ENCODE measurements around the gene SCN3A.

Gene SCN3A

DNA sequence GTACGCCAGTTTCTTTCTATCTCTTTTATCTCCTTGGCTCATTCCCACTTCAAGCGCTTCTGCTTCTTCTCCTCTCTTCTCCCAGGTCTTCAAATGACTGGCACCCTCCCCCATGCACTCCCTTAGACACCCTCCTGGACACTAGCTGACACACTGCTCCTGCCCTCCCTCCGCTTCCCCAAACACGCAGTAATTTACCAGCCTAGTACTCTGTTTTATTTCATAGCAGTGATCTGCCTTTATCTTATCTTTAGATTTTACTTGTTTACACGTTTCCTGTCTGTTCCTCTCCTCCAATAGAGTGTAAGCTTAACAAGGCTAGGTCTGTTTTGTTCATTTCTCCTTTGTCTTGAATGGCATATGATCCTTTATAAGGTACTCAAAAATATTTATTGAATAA, 93.9 kb downstream of the SCN3A start:
- no peak for DNase-seq

DNA sequence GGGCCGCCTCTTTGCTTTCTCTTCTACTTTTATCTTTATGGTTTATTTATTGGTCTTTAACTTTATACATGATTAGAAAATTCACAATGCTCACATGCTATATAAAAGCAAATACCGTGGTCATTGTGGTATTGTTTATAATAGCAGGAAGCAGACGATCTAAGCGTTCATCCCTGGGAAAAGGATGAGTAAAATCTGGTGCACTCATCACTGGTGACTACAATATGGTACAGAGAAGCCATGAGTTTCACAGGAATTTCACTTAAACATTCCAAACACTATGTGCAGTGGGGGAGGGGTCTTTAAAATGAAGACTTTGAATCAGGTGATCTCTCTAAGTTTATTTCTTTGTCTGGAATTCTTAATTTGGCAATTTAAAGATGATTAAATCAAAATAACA, 97.9 kb downstream of the SCN3A start:
- DNase-seq = no peak

DNA sequence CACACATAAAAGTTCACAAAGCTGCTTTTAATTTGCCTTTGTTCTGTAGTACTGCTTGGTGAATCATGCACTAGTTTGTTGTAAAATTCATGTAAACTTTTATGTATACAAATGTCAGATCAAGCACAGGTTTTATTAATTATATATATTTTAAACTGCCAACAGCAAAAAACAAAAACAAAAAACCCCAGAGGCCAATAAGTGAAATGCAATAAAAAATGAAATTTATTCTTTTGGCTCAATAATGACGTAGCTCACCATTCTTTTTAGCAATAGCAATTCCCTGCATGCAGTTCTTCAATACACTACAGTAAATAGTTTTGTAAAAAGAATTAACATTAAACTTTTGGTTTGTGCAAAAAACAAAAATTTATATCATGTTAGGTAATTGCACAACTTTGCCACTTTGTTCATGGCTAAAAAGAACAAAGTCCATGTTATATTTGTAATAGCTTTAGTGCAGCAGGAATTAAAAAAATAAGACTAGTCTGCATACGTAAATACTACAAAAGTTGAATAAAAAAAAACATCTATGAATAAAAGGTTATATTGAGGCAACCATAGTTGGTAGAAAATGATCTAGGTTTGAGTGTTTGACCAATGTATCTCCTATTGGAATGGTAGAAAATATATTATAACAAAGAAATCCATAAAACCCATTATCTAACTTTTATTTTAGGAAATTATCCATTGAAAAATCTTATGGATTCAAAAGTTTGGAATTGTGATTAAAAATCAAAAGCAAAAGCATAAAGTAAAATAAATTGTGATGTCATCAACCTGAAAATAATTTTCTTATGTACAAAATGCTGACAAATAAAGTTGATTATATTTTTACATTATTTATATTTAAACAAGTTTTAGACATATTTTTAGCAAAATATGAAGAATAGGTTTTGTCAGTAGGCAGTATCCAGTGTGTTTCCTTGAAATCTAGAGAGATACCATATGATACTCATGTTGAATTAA, 115.6 kb downstream of the SCN3A start:
- no peak for DNase-seq

DNA sequence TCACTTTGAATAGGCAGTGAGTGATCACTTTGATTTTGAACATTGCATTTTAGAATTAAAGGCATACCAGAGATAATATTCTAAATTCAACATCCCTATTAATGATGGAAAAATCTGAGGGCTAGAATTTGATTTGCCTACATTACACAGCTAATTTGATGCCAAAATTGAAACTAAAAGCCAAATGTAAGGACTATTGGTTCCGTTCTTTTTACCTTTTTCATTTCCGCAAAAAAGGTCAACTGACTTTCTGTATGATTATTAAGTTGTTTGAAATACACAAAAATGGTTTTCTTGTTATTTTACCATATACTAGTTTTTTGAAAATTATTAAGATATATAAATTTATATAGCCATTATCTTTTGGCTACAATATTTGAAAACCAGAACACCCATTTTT, 117.5 kb downstream of the SCN3A start:
- no peak for DNase-seq

DNA sequence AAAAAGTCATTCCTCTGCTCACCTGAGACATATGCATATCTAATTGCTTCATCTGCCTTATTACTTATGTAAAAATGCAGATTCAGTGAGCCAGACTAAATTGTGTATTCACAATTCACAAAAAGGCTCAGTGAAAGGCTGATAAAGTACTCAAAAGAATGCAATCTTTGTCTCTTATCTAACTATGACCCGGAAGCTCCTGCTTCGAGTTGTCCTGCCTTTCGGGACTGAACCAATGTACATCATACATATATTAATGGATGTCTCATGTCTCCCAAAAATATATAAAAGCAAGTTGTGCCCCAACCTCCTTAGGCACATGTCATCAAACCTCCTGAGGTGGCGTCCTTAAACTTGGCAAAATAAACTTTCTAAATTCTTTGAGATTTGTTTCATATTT, 120.5 kb downstream of the SCN3A start:
- no peak for DNase-seq

DNA sequence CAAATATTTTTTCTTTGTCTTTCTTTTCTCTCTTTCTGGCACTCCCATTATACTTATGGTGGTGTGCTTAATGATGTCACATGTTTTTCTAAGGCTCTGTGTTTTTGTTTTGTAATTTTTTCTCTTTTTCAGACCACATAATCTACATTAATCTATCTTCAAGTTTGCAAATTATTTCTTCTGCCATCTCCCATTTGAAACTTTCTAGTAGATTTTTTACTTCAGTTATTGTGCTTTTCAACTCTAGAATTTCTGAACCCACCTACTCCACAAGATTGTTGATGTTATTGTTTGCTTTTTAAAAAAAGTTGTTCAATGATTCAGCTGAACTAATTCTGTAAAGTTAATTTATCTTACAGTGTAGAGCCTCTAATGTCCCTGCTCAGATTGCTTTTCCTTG, 121.4 kb downstream of the SCN3A start:
- DNase-seq = no peak

DNA sequence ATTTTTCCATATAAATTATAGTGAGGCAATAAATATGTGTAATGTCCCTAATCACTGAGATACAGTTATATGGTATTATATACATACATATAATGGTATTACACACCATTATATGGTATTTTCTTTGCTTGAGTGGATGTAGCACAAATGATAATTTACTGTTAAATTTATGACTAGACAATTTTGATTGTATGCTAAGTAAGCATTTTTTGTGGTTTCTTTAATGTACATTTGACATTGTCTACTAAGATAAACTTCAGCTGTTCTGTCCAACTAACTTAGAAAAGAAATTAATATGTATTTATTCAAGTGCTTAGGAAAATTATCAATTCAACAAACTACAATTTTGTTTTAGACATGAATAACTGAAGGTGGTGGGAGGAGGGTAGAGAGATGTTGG, 122.6 kb downstream of the SCN3A start:
- no peak for DNase-seq

DNA sequence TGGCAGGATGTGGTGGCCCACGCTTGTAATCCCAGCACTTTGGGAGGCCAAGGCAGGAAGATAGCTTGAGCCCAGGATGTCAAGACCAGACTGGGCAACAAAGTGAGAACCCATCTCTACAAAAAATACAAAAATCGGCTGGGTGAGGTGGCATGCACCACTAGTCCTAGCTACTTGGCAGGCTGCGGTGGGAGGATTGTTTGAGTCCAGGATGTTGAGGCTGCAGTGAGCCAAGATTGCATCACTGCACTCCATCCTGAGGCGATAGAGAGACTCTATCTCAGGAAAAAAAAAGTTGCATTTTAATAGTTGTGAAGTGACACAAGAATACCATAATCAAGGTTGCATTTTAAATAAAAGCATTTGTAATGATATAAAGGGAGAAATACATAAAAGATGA, 124.4 kb downstream of the SCN3A start:
- no peak for DNase-seq

DNA sequence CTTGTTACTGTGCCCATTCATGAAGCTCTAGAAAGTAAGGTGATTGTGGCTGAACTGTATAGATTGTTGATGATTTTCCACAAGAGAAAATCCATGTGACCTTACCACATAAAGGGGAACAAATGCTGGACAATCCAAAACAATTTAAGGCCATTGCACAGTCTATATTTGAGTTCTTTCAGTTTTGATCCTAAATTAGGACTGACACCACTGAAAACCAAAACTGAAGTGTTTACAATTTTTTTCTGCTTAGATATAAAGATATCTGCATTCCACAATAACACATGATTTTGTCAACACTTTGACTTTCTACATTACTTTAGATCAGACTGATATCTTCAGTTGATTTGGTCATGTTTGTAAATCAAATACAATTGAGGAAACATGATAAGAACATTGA, 124.9 kb downstream of the SCN3A start:
- no peak for DNase-seq

DNA sequence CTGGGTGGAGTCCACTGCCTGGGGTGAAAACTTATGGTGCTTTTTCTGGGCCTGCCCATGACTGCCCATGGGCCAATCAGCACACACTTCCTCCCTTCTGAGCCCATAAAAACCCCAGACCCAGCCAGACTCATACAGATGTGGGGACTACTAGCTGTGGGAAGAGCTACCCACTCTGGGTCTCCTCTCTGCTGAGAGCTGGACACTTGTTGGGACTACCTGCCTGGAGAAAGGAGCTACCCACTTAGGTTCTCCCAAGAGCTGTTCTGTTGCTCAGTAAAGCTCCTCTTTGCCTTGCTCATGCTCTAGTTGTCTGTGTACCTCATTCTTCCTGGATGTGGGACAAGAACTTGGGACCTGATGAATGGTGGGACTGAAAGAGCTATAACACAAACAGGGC, 129.0 kb downstream of the SCN3A start:
- no peak for DNase-seq

DNA sequence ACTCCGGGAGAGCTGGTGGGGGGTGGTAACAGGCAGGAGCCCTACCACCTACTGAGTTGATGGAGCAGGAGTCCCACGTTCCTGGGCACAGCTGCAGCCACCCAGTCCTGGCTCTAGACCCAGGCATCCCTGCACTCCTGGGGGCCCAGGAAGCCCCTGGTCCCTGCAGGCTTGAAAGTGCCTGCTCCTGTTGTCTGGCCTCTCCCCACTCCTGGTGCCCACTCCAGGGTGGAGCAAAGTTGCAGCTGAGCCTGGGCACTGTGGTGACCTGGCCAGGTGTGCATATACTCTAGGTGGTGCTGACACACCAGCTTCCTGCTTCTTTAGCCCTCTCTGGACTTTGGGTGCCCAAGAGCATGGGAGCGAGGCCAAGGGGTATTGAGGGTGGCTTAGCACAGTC, 129.5 kb downstream of the SCN3A start:
- DNase-seq = no peak

DNA sequence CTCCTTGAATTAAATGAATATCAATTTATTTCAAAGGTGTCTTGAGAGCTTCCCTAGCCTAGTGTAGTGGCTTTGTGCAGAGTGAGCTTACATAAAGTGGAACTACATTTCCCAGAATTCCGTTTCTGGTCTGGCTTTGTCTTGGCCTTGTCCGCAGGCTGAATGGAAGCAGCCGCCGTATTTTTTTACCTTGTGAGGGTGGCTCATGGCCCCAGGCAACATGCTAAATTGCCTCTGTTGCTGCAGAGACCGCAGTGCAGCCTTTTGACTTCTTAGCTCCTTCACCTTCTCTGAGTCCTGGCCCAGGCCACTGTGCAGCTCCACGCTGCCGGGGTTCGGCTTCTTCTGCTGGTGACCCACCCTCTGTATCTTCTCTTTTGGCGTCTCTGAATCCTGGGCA, 133.8 kb downstream of the SCN3A start:
- DNase-seq = no peak

DNA sequence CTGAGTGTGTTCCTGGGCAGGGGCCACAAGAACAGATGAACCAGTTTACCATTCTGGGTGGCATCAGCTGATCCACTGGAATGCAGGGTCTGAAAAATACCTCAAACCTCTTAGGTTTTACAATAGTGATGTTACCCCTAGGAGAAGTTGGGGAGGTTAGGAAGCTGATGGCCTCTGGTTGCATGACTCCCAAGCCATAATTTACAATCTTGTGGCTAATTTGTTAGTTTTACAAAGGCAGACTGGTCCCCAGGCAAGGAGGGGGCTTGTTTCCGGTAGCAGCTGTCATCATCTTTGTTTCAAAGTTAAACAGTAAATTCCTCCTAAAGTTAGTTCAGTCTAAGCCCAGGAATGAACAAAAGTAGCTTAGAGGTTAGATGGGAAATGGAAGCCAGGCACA, 134.7 kb downstream of the SCN3A start:
- no peak for DNase-seq

DNA sequence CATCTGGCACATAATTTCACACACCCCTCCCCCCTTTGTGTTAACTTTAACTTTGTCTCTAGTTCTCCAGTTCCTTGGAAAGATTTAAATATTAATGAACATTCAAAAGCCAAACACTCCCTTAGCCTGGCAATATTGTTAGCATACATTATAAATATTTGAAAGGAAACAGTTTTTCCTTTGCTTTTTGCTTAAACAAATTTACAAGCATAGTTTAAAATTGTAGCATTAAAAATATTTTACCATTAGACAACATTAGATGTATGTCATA, 135.4 kb downstream of the SCN3A start:
- DNase-seq = no peak

DNA sequence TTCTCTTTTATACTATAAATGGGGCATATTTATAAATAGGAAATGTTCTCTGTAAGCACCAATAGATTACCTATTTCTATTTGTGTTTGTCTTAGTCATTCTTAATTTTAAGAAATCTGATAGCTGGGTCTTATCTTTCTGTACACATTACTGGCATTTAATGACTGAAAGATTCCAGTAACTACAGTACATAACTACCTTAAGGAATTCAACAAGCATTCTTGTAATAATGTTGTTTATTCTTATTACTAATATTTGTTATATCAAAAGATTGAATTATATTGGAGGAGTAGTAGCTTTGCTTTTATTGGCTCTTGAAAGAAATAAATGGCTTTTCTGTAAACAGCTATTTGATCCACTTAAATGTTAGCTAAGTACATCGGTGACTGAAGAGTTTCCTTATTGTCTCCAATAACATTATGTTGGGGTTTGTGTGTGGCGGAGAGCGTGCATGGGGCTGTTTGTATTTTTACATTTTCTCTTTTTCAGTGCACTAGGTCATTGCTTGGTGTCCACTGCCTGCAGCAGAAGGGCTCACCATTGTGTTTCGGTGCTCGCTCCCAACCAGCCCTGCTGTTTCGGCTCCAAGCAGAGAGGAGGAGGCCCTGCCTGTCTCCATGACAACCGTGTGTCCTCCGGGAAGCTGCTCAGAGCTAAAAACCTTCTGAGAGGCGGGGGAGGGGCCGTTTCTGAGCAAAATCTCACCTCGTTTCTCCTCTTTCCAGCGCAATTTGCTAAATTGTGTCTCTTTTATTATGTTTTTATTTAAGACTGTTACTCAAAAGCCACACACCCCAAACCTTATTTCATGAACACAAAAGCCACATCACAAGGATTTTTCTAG, 136.0 kb downstream of the SCN3A start:
- DNase-seq = peak; percentile 69

DNA sequence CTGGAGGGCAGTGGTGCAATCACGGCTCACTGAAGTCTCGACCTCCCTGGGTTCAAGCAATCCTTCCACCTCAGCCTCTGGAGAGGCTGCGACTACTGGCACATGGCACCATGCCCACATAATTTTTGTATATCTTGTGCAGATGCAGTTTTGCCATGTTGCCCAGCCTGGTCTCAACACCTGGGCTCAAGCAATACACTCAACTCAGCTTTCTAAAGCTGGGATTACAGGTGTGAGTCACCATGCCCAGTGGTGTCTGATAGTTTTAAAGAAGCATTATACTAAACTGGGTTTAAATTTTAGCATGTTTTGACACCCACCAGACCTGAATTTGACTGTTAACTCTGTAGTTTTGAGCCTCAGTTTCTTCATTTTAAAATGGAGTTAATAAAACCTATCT, 139.1 kb downstream of the SCN3A start:
- no peak for DNase-seq

DNA sequence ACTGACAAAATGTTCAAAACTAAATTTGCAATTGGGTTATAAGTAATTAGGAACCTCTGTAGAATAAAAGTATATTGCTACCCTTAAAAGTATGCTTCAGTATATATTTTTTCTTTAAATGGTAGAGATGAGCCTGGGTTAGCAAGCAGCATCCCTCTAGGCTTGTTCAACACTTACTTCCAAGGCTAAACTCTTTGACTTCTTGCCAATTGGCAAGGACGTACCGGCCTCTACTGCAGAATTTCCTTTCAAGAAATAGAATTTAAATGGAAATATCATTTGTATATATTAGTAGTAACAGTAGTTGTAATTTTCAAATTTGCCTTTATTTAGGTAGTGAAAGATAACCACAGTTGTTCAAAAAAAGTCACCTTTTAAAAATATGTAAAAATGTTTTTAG, 143.4 kb downstream of the SCN3A start:
- DNase-seq = no peak

DNA sequence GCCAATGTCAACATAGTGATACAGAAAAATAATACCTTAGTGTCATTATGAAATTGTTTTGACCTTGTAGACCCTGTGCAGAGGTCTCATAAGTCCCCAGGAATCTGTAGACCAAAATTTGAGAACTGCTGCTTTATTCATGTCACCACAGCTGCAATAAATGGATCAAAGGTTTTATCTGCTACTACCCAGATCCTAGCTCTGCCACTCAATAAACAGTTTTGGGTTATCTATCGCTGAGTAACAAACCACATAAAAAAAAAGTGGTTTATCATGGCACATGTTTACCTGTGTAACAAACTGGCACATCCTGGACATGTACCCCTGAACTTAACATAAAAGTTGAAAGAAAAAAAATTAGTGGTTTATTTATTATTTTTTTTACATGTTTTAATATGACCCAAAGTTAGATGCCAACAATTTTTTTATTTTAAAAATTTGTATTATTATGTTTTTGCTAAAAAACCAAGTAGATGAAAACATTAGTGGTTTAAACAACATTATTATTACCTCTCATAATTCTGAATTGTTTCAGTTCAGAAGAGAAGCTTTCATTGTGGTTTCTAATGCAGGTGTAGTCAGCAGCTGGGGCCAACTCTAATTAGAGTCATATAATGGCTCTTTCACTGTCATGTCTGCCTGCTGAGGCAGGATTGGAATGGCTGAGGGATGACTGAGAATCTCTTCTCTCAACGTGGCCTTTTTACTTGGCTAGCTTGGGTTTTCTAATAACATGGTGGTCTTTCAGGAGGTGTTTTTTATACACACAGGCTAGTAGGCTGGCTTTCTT, 145.2 kb downstream of the SCN3A start:
- no peak for DNase-seq

DNA sequence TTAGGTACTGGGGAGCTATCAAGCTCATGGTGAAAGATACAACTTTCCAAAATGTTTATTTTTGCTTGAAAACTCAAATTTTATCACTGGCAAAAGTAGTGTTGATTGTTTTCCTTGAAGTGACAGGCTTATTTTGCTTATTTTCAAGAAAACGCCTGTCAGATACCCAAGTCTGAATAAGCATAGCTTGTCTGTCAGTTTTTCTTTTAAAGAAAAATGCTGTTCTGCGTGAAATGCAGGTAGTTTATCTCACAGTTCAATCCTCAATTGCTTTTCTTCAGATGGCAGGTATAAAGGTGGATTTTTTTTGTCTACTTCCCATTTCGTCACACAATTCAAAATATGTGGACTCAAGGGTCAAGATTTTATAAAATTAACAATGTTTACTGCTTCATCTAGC, 145.9 kb downstream of the SCN3A start:
- no peak for DNase-seq

DNA sequence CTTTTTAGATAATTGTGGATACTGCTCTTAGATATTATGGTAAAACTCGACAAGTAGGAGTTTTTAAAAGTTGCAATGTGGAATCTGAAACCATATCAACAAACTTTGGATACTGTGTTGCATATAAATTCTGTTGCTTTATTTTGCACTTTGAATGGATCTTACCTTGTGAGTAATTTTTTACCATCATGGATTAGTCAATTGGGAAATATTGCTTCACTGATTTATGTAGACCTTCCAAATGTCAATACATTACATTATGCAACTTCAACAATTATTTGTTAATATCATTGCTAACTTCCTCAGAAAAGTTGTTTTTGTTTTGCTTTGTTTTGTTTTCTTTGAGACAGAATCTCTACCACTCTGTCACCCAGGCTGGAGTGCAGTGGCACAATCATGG, 146.5 kb downstream of the SCN3A start:
- DNase-seq = no peak

DNA sequence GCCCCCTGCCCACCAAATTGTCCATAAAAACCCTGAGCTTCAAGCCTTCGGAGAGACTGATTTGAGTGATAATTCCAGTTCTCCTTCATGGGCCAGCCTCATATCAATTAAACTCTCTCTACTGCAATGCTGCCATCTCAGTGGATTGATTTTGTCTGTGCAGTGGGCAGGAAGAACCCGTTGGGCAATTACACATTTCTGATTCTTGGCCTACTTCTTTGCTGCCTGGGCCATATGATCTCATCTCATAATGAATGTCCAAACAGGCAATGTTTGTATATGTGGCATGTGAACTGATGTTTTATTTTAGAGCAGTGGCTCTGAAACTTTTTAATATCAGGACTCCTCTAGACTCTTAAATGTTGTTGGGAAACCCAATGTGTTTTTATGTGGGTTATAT, 147.3 kb downstream of the SCN3A start:
- DNase-seq = no peak

DNA sequence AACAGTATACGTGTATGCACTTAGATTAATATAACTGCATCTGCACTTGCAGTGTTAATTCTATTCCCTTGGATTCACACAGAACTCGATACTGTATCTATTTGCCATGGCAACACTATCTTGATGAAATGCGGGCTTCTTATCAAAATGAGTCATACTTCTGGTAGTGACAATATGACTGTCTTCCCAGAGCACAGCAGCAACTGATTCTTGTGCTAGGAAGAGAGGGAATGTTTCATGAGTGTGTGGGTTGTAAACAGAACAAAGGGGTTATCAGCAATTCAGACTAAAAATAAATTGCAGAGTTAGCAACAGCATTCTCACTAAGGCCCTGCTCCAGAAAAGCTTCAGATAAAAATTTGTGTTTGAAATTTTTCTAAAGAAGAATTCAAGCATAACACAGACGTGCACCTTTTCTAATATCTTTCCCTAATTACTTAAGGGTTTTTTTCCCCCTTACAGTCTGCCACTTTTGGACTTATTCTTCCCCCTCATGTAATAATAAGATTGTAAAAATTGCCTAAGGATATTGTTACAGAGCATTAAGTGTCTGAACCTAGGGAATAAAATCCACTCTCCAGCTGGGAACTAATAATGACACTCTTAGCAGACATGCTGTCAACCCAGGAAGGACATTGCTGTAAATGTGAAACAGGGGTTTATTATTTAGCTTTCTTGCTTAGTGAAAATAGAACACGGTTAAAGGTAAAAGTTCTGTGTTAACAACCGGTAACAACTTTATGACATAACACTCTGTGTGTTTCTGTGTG, 148.6 kb downstream of the SCN3A start:
- DNase-seq = no peak

DNA sequence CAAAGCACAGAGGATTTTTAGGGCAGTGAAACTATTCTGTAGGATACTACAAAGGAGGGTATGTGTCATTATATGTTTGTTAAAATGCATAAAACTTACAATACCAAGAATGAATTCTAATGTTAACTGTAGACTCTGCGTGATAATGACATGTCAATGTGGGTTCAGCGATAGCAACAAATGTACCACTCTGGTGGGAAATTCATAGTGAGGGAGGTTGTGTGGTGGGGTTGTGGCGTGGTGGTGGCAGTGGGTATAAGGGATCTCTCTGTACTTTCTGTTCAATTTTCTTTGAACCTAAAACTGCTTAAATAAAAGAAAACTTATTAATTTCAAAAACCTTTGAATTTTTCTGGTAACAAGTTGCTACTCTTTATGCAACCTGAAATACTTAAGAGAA, 149.2 kb downstream of the SCN3A start:
- no peak for DNase-seq
